OCI-LY7 (cell line): ENCODE results near the gene RLIM. TPM values are rescaled to one million over a fixed set of nuclear protein-coding genes. Genes with fewer than 3 reads are reported as not detected.

ENCODE experiments used
- BruUV-seq: library from RNA; stranded (reverse); fragments of 400-500 nt; replicated peaks from 2 replicates; lab custom pipeline; 2021; lab: Mats Ljungman, UMichigan
- CTCF ChIA-PET: fragments of 300-600 bp; sonication (Branson Sonifier 250); formaldehyde crosslinking; loops from one replicate; lab custom pipeline; 2022; ENCODE audit warnings: antibody characterized with exemption; ENCODE audit not compliant: unreplicated experiment; lab: Charles Lee
- POLR2A ChIA-PET: fragments of 300-600 bp; sonication (Branson Sonifier 250); formaldehyde crosslinking; loops from one replicate; lab custom pipeline; 2022; ENCODE audit warnings: antibody characterized with exemption; lab: Charles Lee
- DNase-seq: peaks from one replicate; pipeline ENCODE4 v3.0.0-alpha.2; 2015; ENCODE audit warnings: low spot score
- H2AFZ ChIP-seq: fragments of 200-600 bp; sonication (generic), shearing (Covaris generic); 2 replicates; pipeline ENCODE4 v1.6.1; 2014; ENCODE audit warnings: mild to moderate bottlenecking, antibody characterized with exemption, low read length, moderate library complexity
- H3K27ac ChIP-seq: fragments of 200-600 bp; sonication (generic); 2 replicates; pipeline ENCODE4 v1.5.1; 2014; ENCODE audit warnings: mixed run types, low read depth, mild to moderate bottlenecking, moderate library complexity, low read length, inconsistent platforms; ENCODE audit not compliant: poor library complexity, severe bottlenecking
- H3K36me3 ChIP-seq: fragments of 200-600 bp; sonication (generic); 2 replicates; pipeline ENCODE4 v1.6.1; 2014; ENCODE audit warnings: mild to moderate bottlenecking, antibody characterized with exemption, low read length, moderate library complexity, mixed read lengths; ENCODE audit not compliant: insufficient read depth
- H3K4me1 ChIP-seq: fragments of 200-600 bp; sonication (generic); 2 replicates; pipeline ENCODE4 v1.5.1; 2014; ENCODE audit warnings: mild to moderate bottlenecking, low read length; ENCODE audit not compliant: insufficient read depth, poor library complexity, severe bottlenecking
- H3K4me2 ChIP-seq: fragments of 200-600 bp; sonication (generic); 2 replicates; pipeline ENCODE4 v1.6.1; 2014; ENCODE audit warnings: mild to moderate bottlenecking, low read length
- H3K4me3 ChIP-seq: fragments of 200-600 bp; sonication (generic); 2 replicates; pipeline ENCODE4 v1.5.1; 2014; ENCODE audit warnings: mild to moderate bottlenecking, low read depth, low read length; ENCODE audit not compliant: poor library complexity, severe bottlenecking
- H3K79me2 ChIP-seq: fragments of 200-600 bp; sonication (generic); 2 replicates; pipeline ENCODE4 v1.6.1; 2016; ENCODE audit warnings: low read depth, mild to moderate bottlenecking, low read length, moderate library complexity, mixed read lengths; ENCODE audit not compliant: insufficient read depth
- H3K9me2 ChIP-seq: fragments of 200-600 bp; sonication (generic); 2 replicates; pipeline ENCODE4 v1.6.1; 2016; ENCODE audit warnings: mild to moderate bottlenecking, low read length, mixed read lengths; ENCODE audit not compliant: insufficient read depth
- H3K9me3 ChIP-seq: fragments of 200-600 bp; sonication (generic); 2 replicates; pipeline ENCODE4 v1.6.1; 2014; ENCODE audit warnings: mild to moderate bottlenecking, mixed run types, low read length, mixed read lengths
- H4K20me1 ChIP-seq: fragments of 200-600 bp; sonication (generic); 2 replicates; pipeline ENCODE4 v1.6.1; 2014; ENCODE audit warnings: mild to moderate bottlenecking, antibody characterized with exemption, low read length, moderate library complexity, mixed read lengths; ENCODE audit not compliant: insufficient read depth
- EZH2phosphoT487 ChIP-seq: fragments of 200-600 bp; sonication (generic); IDR thresholded peaks from 2 replicates; pipeline ENCODE4 v1.6.1; 2018; ENCODE audit warnings: low read depth, borderline replicate concordance, mild to moderate bottlenecking, mixed run types, antibody characterized with exemption, low read length, moderate library complexity, mixed read lengths
- intact Hi-C: fragments of 100-400 bp; cut with micrococcal nuclease; formaldehyde crosslinking; loops from one replicate; pipeline ENCODE4 v1.10.0; 2022; ENCODE audit not compliant: unreplicated experiment
- total RNA-seq, 2 experiments: library from RNA; depleted of rRNA in 1 of 2; stranded (reverse); fragments of >200 nt in 1 of 2; shearing (Covaris generic) in 1 of 2; gene quantifications; 2 replicates each; pipeline ENCODE4 v1.2.3, GENCODE V29; 2014 to 2022
- TF ChIP-seq, protein P1 (sequence below): fragments of 200-600 bp; sonication (generic); conservative IDR thresholded peaks from 2 replicates; pipeline ENCODE4 v1.5.1; 2014; ENCODE audit warnings: mild to moderate bottlenecking, antibody characterized with exemption, low read length, moderate library complexity, mixed read lengths

RLIM gene
- total RNA-seq, 2 experiments from 2014 or later: 23.4 to 30.8 TPM

- CTCF ChIA-PET: no interaction called here
- H3K79me2 ChIP-seq: peaks cover 93% of the 10 kb centered on the region
Measured at GRCh38 chrX:74602142-74602541, 12.3 kb downstream of the RLIM start.

DNA sequence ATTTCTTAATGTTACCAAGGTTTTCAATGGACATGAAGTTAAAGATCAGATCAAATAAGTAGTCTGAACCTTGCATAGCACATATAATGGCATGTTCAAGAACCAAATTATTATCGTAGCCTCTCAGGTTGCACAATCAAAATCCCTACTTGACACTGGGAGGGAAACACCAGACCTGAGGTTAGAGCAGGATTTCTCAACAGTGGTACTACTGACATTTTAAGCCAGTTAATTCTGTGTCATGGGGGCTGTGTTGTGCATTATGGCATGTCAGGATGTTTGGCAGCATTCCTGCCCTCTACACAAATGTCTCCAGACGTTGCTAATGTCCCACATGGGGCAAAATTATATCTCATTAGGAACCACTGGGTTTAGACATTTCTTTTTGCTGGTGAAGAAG, 20.8 kb downstream of the RLIM start:
- no peak for TF ChIP-seq EZH2phosphoT487
- TF ChIP-seq, protein P1, sequence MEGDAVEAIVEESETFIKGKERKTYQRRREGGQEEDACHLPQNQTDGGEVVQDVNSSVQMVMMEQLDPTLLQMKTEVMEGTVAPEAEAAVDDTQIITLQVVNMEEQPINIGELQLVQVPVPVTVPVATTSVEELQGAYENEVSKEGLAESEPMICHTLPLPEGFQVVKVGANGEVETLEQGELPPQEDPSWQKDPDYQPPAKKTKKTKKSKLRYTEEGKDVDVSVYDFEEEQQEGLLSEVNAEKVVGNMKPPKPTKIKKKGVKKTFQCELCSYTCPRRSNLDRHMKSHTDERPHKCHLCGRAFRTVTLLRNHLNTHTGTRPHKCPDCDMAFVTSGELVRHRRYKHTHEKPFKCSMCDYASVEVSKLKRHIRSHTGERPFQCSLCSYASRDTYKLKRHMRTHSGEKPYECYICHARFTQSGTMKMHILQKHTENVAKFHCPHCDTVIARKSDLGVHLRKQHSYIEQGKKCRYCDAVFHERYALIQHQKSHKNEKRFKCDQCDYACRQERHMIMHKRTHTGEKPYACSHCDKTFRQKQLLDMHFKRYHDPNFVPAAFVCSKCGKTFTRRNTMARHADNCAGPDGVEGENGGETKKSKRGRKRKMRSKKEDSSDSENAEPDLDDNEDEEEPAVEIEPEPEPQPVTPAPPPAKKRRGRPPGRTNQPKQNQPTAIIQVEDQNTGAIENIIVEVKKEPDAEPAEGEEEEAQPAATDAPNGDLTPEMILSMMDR: no peak
- Histone ChIP-seq H3K27ac (no peak overlapping the region), H3K4me2 (no peak overlapping the region), H3K4me1 (no peaks in the 10 kb centered on the region), H2AFZ (no peak overlapping the region), H3K9me3 (no peaks in the 10 kb centered on the region), H3K79me2 (peaks cover 20% of the 10 kb centered on the region; the same call in 1 of the 2 replicates), H3K36me3 (peaks cover 78% of the 10 kb centered on the region), H3K4me3 (no peak overlapping the region), H3K9me2 (no peaks in the 10 kb centered on the region), H4K20me1 (no peaks in the 10 kb centered on the region)
- ChIA-PET CTCF (no interaction called here), POLR2A (no interaction called here)
- BruUV-seq: no TSS peak
- DNase-seq: no peak
- intact Hi-C loops: no loop called here

More at GRCh38 chrX:74602142-74602541, 12.3 kb downstream of the RLIM start:
- BruUV-seq: no TSS peak
- POLR2A ChIA-PET: no interaction called here
- H2AFZ ChIP-seq: no peak overlapping the region
- TF ChIP-seq, protein P1: no peak
- TF ChIP-seq EZH2phosphoT487: no peak
- H3K4me2 ChIP-seq: no peak overlapping the region
- no peak overlapping the region for H3K27ac ChIP-seq
- no peak for DNase-seq
- 0 out of 2 replicates have a peak, but pooled peaks cover 8% of the 10 kb centered on the region for H4K20me1 ChIP-seq
- H3K4me3 ChIP-seq: no peak overlapping the region
- H3K4me1 ChIP-seq: no peaks in the 10 kb centered on the region
- H3K9me3 ChIP-seq: no peaks in the 10 kb centered on the region
- H3K9me2 ChIP-seq: no peaks in the 10 kb centered on the region
- peaks cover 77% of the 10 kb centered on the region for H3K36me3 ChIP-seq
- intact Hi-C loops: no loop called here

DNA sequence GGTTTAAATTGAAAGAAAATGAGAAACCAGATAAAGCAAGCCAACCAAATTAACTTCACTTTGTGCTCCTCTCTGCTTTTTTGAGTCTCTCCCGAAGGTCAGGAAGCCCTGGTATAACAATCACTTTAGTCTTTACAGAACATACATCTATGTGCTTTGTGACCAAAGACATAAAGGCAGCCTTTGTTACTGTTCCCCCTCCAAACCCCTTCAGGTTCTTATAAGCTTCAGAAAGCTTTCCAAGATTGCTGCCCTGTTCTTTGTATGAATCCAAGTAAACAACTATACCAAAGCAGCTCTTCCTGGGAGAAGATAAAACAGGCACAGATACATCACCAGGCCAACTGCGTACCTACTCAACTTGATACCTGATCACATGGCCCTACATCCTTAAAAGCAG, 28.7 kb downstream of the RLIM start:
- no peaks in the 10 kb centered on the region for H3K9me3 ChIP-seq
- no peaks in the 10 kb centered on the region for H3K9me2 ChIP-seq
- no peak overlapping the region for H2AFZ ChIP-seq
- no TSS peak for BruUV-seq
- DNase-seq: no peak
- TF ChIP-seq EZH2phosphoT487: no peak
- TF ChIP-seq, protein P1: no peak
- POLR2A ChIA-PET: no interaction called here
- no peak overlapping the region for H3K4me3 ChIP-seq
- no peak overlapping the region for H3K4me2 ChIP-seq
- H3K27ac ChIP-seq: no peak overlapping the region
- no peaks in the 10 kb centered on the region for H3K79me2 ChIP-seq
- H3K4me1 ChIP-seq: peaks cover 3% of the 10 kb centered on the region
- peaks cover 35% of the 10 kb centered on the region for H3K36me3 ChIP-seq
- no peaks in the 10 kb centered on the region for H4K20me1 ChIP-seq
- intact Hi-C loops: no loop called here
- CTCF ChIA-PET: no interaction called here
